HG03354 (cell line): ENCODE measurements around the gene SON.
A peak's percentile ranks its signal among the peaks of the same experiment; 100 is the strongest.
"Not testable (repeated sequence)": the region's sequence is repeated elsewhere in the genome, so short reads cannot be mapped to it uniquely, and the experiment has no call there.

Experiments
- ATAC-seq: cut with Tn5 transposase; IDR thresholded peaks from one replicate; pipeline ENCODE4 v1.9.1; 2021; ENCODE audit warnings: mild to moderate bottlenecking; ENCODE audit not compliant: unreplicated experiment, poor library complexity, severe bottlenecking

Gene SON, protein sequence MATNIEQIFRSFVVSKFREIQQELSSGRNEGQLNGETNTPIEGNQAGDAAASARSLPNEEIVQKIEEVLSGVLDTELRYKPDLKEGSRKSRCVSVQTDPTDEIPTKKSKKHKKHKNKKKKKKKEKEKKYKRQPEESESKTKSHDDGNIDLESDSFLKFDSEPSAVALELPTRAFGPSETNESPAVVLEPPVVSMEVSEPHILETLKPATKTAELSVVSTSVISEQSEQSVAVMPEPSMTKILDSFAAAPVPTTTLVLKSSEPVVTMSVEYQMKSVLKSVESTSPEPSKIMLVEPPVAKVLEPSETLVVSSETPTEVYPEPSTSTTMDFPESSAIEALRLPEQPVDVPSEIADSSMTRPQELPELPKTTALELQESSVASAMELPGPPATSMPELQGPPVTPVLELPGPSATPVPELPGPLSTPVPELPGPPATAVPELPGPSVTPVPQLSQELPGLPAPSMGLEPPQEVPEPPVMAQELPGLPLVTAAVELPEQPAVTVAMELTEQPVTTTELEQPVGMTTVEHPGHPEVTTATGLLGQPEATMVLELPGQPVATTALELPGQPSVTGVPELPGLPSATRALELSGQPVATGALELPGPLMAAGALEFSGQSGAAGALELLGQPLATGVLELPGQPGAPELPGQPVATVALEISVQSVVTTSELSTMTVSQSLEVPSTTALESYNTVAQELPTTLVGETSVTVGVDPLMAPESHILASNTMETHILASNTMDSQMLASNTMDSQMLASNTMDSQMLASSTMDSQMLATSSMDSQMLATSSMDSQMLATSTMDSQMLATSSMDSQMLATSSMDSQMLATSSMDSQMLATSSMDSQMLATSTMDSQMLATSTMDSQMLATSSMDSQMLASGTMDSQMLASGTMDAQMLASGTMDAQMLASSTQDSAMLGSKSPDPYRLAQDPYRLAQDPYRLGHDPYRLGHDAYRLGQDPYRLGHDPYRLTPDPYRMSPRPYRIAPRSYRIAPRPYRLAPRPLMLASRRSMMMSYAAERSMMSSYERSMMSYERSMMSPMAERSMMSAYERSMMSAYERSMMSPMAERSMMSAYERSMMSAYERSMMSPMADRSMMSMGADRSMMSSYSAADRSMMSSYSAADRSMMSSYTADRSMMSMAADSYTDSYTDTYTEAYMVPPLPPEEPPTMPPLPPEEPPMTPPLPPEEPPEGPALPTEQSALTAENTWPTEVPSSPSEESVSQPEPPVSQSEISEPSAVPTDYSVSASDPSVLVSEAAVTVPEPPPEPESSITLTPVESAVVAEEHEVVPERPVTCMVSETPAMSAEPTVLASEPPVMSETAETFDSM (N-terminal part only)

DNA sequence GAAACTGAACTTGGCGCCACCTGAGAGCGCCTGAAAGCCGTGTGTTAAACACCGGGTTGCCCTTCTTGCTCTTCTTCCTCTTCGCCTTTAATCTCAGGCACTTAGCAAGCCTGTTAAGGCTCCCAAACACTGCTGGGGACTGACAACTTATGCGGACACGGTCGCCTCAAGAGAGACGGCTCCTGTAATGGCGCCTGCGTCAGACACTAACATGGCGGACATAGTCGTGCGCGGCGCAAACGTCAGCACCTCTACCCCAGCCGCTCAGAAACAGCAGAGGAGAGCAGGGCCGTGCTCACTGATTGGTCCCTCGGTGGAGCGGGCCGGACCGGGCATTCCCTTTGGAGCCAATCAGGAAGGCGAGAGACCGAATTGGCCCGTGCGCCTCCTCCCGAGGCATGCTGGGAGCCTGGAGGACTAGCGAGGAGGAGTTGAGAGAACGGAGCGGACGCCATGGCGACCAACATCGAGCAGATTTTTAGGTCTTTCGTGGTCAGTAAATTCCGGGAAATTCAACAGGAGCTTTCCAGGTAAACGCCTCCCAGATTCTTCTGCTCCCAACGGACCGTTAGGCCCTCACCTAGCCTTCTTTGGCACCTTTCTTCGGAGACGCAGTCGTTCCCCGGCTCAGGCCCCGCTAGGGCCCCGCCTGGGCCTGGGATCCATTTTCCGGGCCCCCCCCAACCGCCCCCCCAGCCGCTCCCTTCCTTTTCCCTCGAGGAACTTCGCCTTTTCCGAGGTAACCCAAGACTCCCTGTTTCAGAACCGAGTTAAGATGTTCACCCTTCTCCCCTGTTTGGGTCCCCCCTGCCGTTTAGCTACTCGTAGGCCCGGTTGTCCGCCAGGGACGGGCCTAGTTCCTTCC is at the start of gene SON:
Gene SON (plus strand): TSS at position 399 of the 865 bp plus-strand sequence. CDS start 55 bp downstream, at position 454.
- ATAC-seq: peak; percentile 93

DNA sequence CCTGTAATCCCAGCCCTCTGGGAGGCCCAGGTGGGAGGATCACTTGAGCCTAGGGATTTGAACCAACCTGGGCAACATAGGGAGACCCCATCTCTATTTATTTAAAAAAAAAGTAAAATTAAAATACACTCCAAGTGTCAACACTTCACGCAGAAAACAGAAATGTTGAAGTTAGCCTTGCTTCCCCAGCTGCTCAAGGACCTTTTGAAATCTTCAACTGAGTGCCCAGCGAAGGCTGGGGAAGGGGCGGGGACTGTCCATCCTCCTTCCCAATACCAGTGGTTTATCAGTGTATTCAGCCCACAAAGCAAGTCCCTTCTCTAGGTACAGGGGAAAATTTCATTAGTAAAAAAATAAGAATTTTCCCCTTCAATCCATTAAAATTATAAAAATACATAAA is 49.1 kb upstream of the SON start:
- ATAC-seq: no peak

DNA sequence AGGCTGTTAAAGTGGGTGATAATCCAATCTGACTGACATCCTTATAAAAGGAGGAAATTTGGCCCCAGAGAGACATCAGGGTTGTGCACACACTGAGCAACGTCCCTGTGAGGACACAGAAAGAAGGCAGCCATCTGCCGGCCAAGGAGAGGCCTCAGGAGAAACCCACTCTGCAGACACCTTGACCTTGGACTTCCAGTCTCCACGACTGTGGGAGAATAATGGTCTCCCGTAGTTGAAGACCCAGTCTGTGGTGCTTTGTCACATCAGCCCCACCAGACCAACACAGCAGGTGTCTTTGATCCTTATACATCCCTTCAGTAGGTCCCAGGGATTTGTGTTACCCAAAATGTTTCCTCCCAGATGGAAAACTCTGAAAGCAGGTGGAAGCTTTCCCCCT is 47.1 kb upstream of the SON start:
- no peak for ATAC-seq

DNA sequence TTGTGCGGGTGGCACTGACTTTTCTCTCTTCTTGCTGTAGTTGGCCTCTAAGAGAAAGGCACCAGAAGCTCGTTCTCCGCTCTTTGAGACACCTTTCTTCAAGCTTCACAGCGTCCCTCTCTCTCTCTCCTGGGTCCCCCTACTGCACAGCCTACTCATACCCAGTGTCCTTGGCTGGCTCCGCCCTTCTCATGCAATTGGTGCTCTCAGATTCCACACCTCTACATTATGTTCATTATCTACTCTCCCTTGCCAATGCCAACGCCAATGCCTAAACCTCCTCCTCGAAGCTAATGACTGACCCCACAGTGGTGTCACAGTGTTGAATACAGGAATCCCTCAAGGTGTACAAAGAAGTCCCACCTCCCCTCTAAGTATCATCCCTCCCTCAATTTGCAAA is 46.5 kb upstream of the SON start:
- no peak for ATAC-seq

DNA sequence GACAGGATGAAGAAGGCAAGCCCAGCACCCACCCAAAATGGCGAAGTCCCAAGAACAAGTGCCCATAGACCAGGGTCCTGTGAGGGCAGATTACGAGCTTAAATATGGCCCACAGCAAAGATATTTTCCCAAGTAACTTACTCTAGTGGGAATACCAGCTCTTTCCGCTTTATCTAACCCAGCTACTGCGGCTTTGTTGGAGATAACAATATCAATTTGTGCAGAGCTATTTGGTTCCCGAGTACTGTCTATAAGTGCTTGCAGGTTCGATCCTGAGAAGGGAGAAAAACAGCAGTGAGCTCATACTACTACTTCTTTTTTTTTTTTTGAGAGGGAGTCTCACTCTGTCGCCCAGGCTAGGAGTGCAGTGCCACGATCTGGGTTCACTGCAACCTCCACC is 37.0 kb upstream of the SON start:
- ATAC-seq: no peak

DNA sequence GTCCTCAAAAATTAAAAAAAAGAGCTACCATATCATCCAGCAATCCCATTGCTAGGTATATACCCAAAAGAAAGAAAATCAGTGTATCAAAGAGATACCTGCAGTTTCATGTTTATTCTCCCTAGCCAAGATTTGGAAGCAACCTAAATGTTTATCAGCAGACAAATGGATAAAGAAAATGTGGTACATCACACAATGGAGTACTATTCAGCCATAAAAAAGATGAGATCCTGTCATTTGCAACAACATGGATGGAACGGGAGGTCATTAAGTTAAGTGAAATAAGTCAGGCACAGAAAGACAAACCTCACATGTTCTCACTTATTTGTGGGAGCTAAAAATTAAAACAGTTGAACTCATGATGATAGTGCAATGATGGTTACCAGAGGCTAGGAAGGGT is 35.8 kb upstream of the SON start:
- ATAC-seq: not testable (repeated sequence)

DNA sequence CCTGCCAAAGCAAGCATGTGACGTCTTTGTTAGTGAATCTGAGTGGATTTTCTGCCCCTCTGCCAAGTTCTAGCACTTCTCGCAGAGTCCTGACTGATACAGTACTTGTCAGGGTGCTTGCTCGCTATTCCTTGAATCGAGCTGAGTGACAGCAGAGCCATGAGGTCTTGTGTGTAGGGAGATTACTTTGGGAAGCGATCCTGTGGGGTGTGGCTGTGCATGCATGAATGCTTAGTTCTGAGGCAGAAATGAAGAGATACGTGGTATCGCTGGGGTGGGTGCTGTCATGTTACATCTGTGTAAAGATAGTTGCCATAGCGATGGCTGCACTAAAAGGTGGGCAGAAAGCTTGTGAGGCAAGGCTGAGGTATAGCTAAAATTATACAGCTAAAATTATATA is 32.0 kb upstream of the SON start:
- ATAC-seq: no peak

DNA sequence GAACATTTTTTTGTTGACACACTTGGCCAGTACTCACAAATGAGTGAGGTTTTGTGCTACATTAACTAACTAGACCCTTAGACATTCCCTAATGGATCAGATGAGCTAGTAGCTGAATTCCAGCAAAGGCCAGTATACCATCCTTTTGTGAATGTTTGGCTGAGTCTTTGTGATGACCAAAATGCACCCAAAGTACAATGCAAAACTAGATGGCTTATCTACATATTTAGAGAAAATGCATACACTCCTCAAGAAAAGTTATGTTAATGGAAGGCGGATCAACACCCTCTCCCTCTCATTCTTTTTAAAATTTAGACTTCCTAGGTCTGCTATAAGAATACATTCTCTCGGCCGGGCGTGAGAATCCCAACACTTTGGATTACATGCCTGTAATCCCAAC is 31.2 kb upstream of the SON start:
- ATAC-seq: no peak

DNA sequence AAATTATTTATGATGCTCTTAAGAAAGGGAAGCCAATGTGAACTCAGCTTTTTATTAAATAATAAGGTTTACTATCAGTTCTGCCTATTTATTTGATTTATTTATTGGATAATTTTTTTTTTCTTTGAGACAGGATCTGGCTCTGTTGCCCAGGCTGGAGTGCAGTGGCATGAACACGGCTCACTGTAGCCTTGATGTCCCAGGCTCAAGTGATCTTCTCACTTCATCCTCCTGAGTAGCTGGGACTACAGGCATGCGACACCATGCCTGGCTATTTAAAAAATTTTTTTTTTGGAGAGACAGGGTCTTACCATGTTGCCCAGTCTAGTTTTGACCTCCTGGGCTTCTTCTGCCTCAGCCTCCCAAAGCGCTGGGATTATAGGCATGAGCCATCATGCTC is 30.4 kb upstream of the SON start:
- ATAC-seq: no peak

DNA sequence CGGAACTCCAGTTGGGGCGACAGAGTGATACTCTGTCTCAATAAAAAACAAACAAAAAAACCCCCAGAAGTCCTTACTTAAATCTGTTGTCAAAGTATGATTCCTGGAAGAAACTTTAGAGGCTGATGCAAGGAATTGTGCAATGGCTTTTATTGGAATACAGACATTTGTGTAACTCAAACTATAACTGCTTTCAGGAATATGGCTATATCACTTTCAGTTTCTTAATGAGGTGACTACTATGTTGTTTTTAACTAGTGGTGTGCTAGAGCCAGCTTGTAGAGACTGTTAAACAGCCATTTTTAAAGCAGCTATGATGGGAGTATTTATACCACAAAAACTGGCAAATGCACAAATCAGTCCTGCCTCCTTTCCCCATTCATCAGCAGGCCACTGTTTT is 28.6 kb upstream of the SON start:
- no peak for ATAC-seq

DNA sequence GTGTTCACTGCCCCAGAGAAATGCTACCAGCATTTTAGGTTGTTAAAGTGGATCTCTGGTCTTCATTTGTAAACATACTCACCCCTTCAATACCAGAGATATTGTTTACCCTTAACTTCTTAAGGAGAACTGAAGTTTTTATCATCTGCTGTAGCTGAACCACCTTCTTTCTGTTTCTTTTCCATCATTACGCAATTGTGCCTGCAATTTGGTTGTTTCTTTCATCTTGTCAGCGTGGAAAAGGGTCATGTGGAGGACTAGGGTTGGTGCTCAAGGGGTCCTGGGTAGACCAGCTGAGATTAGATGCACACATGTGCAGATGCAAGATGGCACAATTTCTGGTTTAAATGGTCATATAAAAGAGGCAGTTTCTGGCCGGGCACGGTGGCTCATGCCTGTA is 23.9 kb upstream of the SON start:
- no peak for ATAC-seq

DNA sequence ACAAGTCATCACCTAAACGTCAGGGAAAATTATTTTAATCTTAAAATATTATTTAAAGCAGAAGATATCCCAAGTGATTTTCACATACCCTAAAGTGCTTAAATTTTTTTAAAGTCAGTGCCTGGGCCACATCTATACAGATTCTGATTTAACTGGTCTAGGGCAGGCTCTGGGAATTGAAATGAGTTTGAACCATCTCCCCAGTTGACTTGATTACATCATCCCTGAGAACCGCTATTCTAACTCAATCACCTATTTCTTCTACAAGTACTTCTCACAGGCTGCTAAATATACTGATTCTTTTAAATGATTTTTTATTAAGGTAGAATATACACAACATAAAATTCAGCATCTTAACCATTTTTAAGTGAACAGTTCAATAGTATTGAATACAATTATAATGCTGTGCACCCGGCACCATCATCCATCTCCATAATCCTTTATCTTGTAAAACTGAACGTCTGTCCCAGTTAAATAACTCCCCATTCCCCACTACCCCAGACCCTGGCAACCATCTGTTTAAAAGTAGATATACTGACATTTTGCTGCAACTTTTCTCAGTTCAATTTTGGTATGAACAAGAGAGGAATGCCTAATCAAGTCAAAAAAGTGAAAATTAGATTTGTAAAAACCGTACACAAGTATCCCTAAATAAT is 20.4 kb upstream of the SON start:
- no peak for ATAC-seq

DNA sequence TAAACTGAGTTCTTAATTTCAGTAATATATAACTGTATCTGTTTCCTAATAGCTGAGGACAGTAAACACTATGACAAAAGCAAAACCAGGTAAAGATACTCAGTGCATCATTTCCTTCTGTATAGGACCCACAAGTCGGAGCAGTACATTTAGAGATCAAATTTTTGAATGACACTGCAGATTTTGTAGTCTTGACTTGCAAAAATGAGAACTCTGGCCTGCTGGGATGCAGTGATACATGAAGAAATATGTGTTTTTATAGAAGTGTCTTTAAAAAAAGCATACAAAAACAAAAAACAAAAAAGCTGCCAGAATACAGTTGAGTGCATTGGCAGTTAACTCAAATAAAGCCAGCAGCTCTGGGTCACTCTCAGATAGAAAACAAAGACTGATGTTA is 19.9 kb upstream of the SON start:
- ATAC-seq: no peak

DNA sequence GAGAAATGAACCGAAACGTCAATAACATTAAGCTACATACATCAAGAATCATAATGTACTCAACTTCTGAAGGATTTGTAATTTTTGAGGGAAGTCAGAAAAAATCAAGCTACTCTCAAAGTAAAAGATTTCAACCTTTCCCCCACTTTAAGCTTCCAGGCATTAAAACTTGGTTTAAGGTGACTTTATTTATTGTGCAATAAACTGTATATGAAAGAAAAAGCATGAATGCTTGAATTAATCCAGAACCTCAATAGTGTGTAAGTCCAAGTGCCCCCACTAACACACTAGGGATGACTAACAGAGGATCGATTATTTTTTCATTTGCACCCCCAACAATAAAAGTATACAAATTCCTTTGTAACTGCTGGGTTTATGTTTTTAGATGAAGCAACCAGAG is 11.8 kb upstream of the SON start:
- ATAC-seq: no peak

DNA sequence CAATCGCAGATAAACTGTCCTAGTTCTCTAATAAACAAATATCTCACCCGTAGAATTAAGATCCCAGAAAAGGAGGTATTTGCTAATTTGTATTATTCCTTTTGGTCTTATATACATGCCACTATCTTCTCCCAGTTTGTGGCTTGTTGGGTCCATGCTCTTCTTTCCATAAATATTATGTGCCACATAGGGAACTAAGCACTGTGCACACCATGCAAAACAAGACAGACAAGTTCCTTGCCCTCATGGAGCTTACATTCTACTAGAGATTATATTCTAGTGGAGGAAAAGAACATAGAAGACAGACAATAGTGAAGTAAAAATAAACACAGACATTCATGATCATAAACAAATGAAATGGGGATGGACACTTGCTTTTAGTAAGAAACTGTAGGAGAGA is 5.6 kb upstream of the SON start:
- no peak for ATAC-seq

DNA sequence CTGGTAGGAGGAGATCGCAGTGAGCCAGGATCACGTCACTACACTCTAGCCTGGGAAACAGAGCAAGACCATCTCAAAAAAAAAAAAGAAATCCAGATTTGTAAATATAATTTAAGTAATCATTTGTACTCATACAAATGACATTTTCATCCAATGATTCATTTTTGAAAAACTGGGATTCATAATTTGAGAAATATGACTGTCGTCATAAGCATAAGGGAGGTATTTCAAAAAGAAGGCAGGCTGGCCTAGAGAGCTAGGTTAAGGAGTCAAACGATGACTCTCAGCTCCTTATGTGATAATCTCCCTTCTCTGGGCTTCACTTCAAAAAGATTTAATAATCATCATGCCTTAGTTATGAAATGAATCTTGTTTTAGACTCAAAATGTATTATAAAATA is 3.2 kb upstream of the SON start:
- ATAC-seq: no peak

DNA sequence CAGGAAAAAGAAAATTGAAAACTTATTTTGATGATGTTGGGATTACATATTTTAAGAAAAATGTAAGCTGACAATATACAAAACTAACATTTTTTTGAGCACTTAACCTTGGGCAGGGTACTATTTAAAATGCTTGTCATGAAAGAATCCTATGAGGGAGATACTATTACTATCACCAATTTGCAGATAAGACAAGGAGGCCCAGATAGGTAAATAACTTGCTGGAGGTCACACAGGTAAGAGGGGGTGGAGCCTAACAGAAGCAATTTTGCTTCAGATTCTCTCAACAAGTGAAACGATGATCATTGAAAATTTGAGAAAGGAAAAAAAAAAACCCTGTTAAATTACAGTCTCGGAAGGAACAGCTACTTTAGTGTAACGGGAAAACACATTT is 2.1 kb upstream of the SON start:
- ATAC-seq: no peak

DNA sequence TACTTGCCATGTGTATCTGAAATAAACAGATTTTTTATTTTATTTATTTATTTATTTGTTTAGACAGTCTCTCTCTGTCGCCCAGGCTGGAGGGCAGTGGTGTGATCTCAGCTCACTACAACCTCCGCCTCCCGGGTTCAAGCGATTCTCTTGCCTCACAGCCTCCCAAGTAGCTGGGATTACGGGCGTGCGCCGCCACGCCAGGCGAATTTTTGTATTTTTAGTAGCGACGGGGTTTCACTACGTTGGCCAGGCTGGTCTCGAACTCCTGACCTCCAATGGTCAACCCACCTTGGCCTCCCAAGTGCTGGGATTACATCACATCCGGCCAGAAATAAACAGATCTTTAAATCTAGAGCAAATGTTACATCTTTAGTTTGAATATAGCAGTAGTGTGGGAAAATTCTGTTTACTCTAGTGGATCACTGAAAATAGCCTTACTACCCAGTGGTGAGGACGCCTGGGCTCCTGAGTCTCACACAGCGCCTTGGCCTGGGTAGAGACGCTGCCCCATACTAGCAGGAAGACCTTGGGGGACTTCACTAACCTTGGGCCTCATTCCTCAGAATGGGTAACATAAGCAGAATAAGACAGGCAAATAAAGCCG is 1.6 kb upstream of the SON start:
- ATAC-seq: no peak
